SK-N-SH (cell line): ENCODE data around the gene NOCT. TPM values are rescaled to one million over a fixed set of nuclear protein-coding genes. Genes with fewer than 3 reads are reported as not detected.

Source experiments
- CTCF ChIA-PET: fragments of 300-600, 350-600 bp; formaldehyde crosslinking; extraction: SDS; loops from one replicate; lab custom pipeline; 2021; lab: Yijun Ruan, JAX
- POLR2A ChIA-PET: fragments of 350-600 bp; sonication (Branson Sonifier 250); formaldehyde crosslinking; extraction: SDS; loops from one replicate; lab custom pipeline; 2020; ENCODE audit warnings: antibody characterized with exemption, inconsistent platforms; lab: Yijun Ruan, JAX
- DNase-seq: peaks from one replicate; pipeline ENCODE4 v3.0.0; 2012
- H2AFZ ChIP-seq: fragments of 200-600 bp; sonication (generic); 2 replicates; pipeline ENCODE4 v1.8.1; 2016; ENCODE audit warnings: antibody characterized with exemption, mild to moderate bottlenecking, low read depth
- H3F3A ChIP-seq: fragments of 200-600 bp; sonication (generic); replicated peaks from 2 replicates; pipeline ENCODE3; 2016; ENCODE audit warnings: antibody characterized with exemption, mild to moderate bottlenecking; ENCODE audit not compliant: insufficient read depth
- H3K27ac ChIP-seq, 2 experiments: fragments of 200-500 bp in 1 of 2; fragments of 200-600 bp in 1 of 2; sonication (Bioruptor generic) in 1 of 2; sonication (generic), shearing (Covaris generic) in 1 of 2; 2 replicates each; pipeline versions ENCODE4 v1.5.1 to v1.6.1; 2014 to 2016; ENCODE audit warnings: low read depth in 2 of 2, inconsistent platforms in 1 of 2, low read length in 1 of 2, mild to moderate bottlenecking in 1 of 2, mixed read lengths in 1 of 2
- H3K27me3 ChIP-seq: fragments of 200-600 bp; sonication (generic), shearing (Covaris generic); 2 replicates; pipeline ENCODE4 v1.6.1; 2016; ENCODE audit warnings: mixed run types; ENCODE audit not compliant: insufficient read depth
- H3K36me3 ChIP-seq, 2 experiments: fragments of 200-500 bp in 1 of 2; fragments of 200-600 bp in 1 of 2; sonication (Bioruptor generic) in 1 of 2; sonication (generic) in 1 of 2; replicated peaks in 1 of 2; 2 replicates each; pipeline versions ENCODE3 to v1.5.1; 2014 to 2016; ENCODE audit warnings: low read length in 1 of 2, mild to moderate bottlenecking in 1 of 2; ENCODE audit not compliant: insufficient read depth in 2 of 2, control insufficient read depth in 1 of 2
- H3K4me1 ChIP-seq, 2 experiments: fragments of 200-500 bp in 1 of 2; fragments of 200-600 bp in 1 of 2; sonication (Bioruptor generic) in 1 of 2; sonication (generic), shearing (Covaris generic) in 1 of 2; 2 replicates each; pipeline versions ENCODE4 v1.5.1 to v1.6.1; 2014 to 2016; ENCODE audit warnings: low read depth in 1 of 2, low read length in 1 of 2, mixed run types in 1 of 2; ENCODE audit not compliant: insufficient read depth in 2 of 2, control insufficient read depth in 1 of 2
- H3K4me2 ChIP-seq: fragments of 200-600 bp; sonication (generic), shearing (Covaris generic); 2 replicates; pipeline ENCODE4 v1.6.1; 2017; ENCODE audit warnings: mixed run types
- H3K4me3 ChIP-seq, 2 experiments: fragments of 200-500 bp in 1 of 2; fragments of 200-600 bp in 1 of 2; sonication (Bioruptor generic) in 1 of 2; sonication (generic), shearing (Covaris generic) in 1 of 2; 2 replicates each; pipeline versions ENCODE4 v1.5.1 to v1.8.1; 2014 to 2016; ENCODE audit warnings: low read depth in 2 of 2, inconsistent platforms in 1 of 2, low read length in 1 of 2, mild to moderate bottlenecking in 1 of 2, mixed read lengths in 1 of 2, moderate library complexity in 1 of 2
- H3K79me2 ChIP-seq: fragments of 200-600 bp; sonication (generic); 2 replicates; pipeline ENCODE4 v1.8.1; 2017; ENCODE audit warnings: mild to moderate bottlenecking; ENCODE audit not compliant: insufficient read depth
- H3K9ac ChIP-seq: fragments of 200-600 bp; sonication (generic); 2 replicates; pipeline ENCODE4 v1.6.1; 2017; ENCODE audit warnings: mixed run types
- H3K9me2 ChIP-seq: fragments of 200-600 bp; sonication (generic); 2 replicates; pipeline ENCODE4 v1.6.1; 2017; ENCODE audit warnings: mixed run types
- H3K9me3 ChIP-seq: fragments of 200-600 bp; sonication (generic); 2 replicates; pipeline ENCODE4 v1.6.1; 2017; ENCODE audit warnings: mixed run types, mild to moderate bottlenecking, moderate library complexity
- H4K20me1 ChIP-seq: fragments of 200-600 bp; sonication (generic); 2 replicates; pipeline ENCODE4 v1.6.1; 2017; ENCODE audit warnings: mild to moderate bottlenecking, mixed run types; ENCODE audit not compliant: insufficient read depth
- ELF1 ChIP-seq: IDR thresholded peaks from 2 replicates; pipeline ENCODE4 v1.4.0; 2012
- EP300 ChIP-seq, 2 experiments: IDR thresholded peaks; 2 replicates each; pipeline versions ENCODE4 v1.4.0 to v1.6.1; 2012; ENCODE audit warnings: borderline replicate concordance in 1 of 2, low read depth in 1 of 2, low read length in 1 of 2
- FOXM1 ChIP-seq: IDR thresholded peaks from 2 replicates; pipeline ENCODE4 v1.4.0; 2012; ENCODE audit warnings: low read depth, mild to moderate bottlenecking
- GABPA ChIP-seq: IDR thresholded peaks from 2 replicates; pipeline ENCODE4 v1.4.0; 2012; ENCODE audit warnings: low read depth, mild to moderate bottlenecking
- GATA2 ChIP-seq: sonication (generic); formaldehyde crosslinking; IDR thresholded peaks from 2 replicates; pipeline ENCODE4 v1.5.0; 2020; ENCODE audit warnings: mild to moderate bottlenecking, missing genetic modification reagents
- NFIC ChIP-seq: IDR thresholded peaks from 2 replicates; pipeline ENCODE4 v1.4.0; 2012; ENCODE audit warnings: borderline replicate concordance
- RCOR1 ChIP-seq: fragments of 150-350 bp; IDR thresholded peaks from 2 replicates; pipeline ENCODE4 v1.6.1; 2017; ENCODE audit warnings: antibody characterized with exemption, low read length
- RFX5 ChIP-seq: IDR thresholded peaks from 2 replicates; pipeline ENCODE4 v1.6.1; 2012; ENCODE audit warnings: mild to moderate bottlenecking, improper control_type of control experiment, low read length
- TAF1 ChIP-seq: IDR thresholded peaks from 2 replicates; pipeline ENCODE4 v1.6.1; 2012; ENCODE audit warnings: low read depth, mild to moderate bottlenecking, low read length, moderate library complexity, borderline replicate concordance
- TCF12 ChIP-seq: IDR thresholded peaks from 2 replicates; pipeline ENCODE4 v1.4.0; 2012
- YY1 ChIP-seq: IDR thresholded peaks from 2 replicates; pipeline ENCODE4 v1.4.0; 2012; ENCODE audit warnings: low read depth, mild to moderate bottlenecking
- WGBS: methylation state at CpG from one replicate; pipeline ENCODE4 v1.1.6; 2017; ENCODE audit warnings: low lambda C conversion rate; 5-methylcytosine and 5-hydroxymethylcytosine counted together
- polyA plus RNA-seq, 3 experiments: library from polyadenylated mRNA; depleted of rRNA; stranded (reverse); fragments of >200 nt; gene quantifications; 2 replicates each; pipeline ENCODE4 v1.2.3, GENCODE V29; 2012
- TF ChIP-seq, protein P1 (sequence below): IDR thresholded peaks from 2 replicates; pipeline ENCODE4 v1.4.0; 2012; ENCODE audit warnings: low read depth, borderline replicate concordance
- TF ChIP-seq, protein P2 (sequence below): IDR thresholded peaks from 2 replicates; pipeline ENCODE4 v1.6.1; 2012; ENCODE audit warnings: mild to moderate bottlenecking, low read depth, low read length, moderate library complexity
- TF ChIP-seq, protein P3 (sequence below): IDR thresholded peaks from 2 replicates; pipeline ENCODE4 v1.4.0; 2012; ENCODE audit warnings: low read depth, borderline replicate concordance
- TF ChIP-seq, protein P4 (sequence below): IDR thresholded peaks from 2 replicates; pipeline ENCODE4; 2012

NOCT gene
- polyA plus RNA-seq, 1 of the 3 experiments (the other 2 are of a cell fraction): 3.8 TPM

- Histone ChIP-seq H3F3A (peaks cover 17% of the 10 kb centered on the region), H3K9ac (no peak overlapping the region), H4K20me1 (peaks cover 59% of the 10 kb centered on the region), H3K79me2 (peaks cover 99% of the 10 kb centered on the region), H2AFZ (no peak overlapping the region), H3K4me1 (no peaks in the 10 kb centered on the region; a peak in 1 of 4 replicates), H3K4me3 (no peak overlapping the region), H3K9me3 (no peaks in the 10 kb centered on the region), H3K9me2 (no peaks in the 10 kb centered on the region), H3K36me3 (peaks cover 4 to 17% of the 10 kb centered on the region in 2 experiments), H3K27me3 (no peaks in the 10 kb centered on the region), H3K4me2 (no peak overlapping the region), H3K27ac (no peak overlapping the region)
- TF ChIP-seq RCOR1: no peak
- ChIA-PET POLR2A (no interaction called here), CTCF (interaction anchor here (0.6 to 1.3 kb wide), 4 partner anchors 64 to 267 kb away, joined by 3 read pairs; partner anchors contain the start of gene NDUFC1)
- DNase-seq: no peak
- 93% methylated on average over 5 of the region's 5 CpGs for WGBS
Observed at GRCh38 chr4:139035650-139036049, 20.1 kb downstream of the NOCT start.

GRCh38 chr4:139036885-139037284, 21.3 kb downstream of the NOCT start:
- no peaks in the 10 kb centered on the region for H3K9me2 ChIP-seq

More at GRCh38 chr4:139036885-139037284, 21.3 kb downstream of the NOCT start:
- peaks cover 99% of the 10 kb centered on the region for H3K79me2 ChIP-seq
- TF ChIP-seq ELF1 (no peak), RFX5 (no peak), FOXM1 (no peak), NFIC (no peak), GABPA (no peak), TAF1 (no peak), EP300 (IDR thresholded peaks at IDR 0.05; ENCODE audit: borderline replicate concordance in 1 of 2, low read depth in 1 of 2, low read length in 1 of 2) (no peak), TCF12 (no peak), GATA2 (CRISPR knock-in tag) (no peak), YY1 (no peak)
- TF ChIP-seq, protein P1, sequence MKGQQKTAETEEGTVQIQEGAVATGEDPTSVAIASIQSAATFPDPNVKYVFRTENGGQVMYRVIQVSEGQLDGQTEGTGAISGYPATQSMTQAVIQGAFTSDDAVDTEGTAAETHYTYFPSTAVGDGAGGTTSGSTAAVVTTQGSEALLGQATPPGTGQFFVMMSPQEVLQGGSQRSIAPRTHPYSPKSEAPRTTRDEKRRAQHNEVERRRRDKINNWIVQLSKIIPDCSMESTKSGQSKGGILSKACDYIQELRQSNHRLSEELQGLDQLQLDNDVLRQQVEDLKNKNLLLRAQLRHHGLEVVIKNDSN: no peak
- TF ChIP-seq, protein P2, sequence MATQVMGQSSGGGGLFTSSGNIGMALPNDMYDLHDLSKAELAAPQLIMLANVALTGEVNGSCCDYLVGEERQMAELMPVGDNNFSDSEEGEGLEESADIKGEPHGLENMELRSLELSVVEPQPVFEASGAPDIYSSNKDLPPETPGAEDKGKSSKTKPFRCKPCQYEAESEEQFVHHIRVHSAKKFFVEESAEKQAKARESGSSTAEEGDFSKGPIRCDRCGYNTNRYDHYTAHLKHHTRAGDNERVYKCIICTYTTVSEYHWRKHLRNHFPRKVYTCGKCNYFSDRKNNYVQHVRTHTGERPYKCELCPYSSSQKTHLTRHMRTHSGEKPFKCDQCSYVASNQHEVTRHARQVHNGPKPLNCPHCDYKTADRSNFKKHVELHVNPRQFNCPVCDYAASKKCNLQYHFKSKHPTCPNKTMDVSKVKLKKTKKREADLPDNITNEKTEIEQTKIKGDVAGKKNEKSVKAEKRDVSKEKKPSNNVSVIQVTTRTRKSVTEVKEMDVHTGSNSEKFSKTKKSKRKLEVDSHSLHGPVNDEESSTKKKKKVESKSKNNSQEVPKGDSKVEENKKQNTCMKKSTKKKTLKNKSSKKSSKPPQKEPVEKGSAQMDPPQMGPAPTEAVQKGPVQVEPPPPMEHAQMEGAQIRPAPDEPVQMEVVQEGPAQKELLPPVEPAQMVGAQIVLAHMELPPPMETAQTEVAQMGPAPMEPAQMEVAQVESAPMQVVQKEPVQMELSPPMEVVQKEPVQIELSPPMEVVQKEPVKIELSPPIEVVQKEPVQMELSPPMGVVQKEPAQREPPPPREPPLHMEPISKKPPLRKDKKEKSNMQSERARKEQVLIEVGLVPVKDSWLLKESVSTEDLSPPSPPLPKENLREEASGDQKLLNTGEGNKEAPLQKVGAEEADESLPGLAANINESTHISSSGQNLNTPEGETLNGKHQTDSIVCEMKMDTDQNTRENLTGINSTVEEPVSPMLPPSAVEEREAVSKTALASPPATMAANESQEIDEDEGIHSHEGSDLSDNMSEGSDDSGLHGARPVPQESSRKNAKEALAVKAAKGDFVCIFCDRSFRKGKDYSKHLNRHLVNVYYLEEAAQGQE: no peak
- TF ChIP-seq, protein P3, sequence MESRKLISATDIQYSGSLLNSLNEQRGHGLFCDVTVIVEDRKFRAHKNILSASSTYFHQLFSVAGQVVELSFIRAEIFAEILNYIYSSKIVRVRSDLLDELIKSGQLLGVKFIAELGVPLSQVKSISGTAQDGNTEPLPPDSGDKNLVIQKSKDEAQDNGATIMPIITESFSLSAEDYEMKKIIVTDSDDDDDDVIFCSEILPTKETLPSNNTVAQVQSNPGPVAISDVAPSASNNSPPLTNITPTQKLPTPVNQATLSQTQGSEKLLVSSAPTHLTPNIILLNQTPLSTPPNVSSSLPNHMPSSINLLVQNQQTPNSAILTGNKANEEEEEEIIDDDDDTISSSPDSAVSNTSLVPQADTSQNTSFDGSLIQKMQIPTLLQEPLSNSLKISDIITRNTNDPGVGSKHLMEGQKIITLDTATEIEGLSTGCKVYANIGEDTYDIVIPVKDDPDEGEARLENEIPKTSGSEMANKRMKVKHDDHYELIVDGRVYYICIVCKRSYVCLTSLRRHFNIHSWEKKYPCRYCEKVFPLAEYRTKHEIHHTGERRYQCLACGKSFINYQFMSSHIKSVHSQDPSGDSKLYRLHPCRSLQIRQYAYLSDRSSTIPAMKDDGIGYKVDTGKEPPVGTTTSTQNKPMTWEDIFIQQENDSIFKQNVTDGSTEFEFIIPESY: no peak
- TF ChIP-seq, protein P4, sequence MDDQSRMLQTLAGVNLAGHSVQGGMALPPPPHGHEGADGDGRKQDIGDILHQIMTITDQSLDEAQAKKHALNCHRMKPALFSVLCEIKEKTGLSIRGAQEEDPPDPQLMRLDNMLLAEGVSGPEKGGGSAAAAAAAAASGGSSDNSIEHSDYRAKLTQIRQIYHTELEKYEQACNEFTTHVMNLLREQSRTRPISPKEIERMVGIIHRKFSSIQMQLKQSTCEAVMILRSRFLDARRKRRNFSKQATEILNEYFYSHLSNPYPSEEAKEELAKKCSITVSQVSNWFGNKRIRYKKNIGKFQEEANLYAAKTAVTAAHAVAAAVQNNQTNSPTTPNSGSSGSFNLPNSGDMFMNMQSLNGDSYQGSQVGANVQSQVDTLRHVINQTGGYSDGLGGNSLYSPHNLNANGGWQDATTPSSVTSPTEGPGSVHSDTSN: no peak
- ChIA-PET POLR2A (no interaction called here), CTCF (no interaction called here)
- 93% methylated on average over 2 of the region's 2 CpGs for WGBS
- H2AFZ ChIP-seq: no peak overlapping the region
- H3K4me1 ChIP-seq: no peaks in the 10 kb centered on the region; a peak in 2 of 4 replicates
- peaks cover 20% of the 10 kb centered on the region for H3F3A ChIP-seq
- peaks cover 52% of the 10 kb centered on the region for H4K20me1 ChIP-seq
- H3K9me3 ChIP-seq: no peaks in the 10 kb centered on the region
- DNase-seq: no peak
- H3K4me3 ChIP-seq: no peak overlapping the region
- no peaks in the 10 kb centered on the region for H3K27me3 ChIP-seq
- H3K9ac ChIP-seq: no peak overlapping the region
- peaks cover 4 to 26% of the 10 kb centered on the region in 2 experiments for H3K36me3 ChIP-seq
- H3K4me2 ChIP-seq: no peak overlapping the region
- no peak overlapping the region for H3K27ac ChIP-seq
